HG03469 (cell line): ENCODE measurements around the gene CRY2.
"Not testable (repeated sequence)": the region's sequence is repeated elsewhere in the genome, so short reads cannot be mapped to it uniquely, and the experiment has no call there.

ENCODE experiments used
- ATAC-seq: cut with Tn5 transposase; IDR thresholded peaks from one replicate; pipeline ENCODE4 v1.9.1; 2021; ENCODE audit warnings: mild to moderate bottlenecking, moderate library complexity, moderate number of reproducible peaks; ENCODE audit not compliant: unreplicated experiment

Gene CRY2

DNA sequence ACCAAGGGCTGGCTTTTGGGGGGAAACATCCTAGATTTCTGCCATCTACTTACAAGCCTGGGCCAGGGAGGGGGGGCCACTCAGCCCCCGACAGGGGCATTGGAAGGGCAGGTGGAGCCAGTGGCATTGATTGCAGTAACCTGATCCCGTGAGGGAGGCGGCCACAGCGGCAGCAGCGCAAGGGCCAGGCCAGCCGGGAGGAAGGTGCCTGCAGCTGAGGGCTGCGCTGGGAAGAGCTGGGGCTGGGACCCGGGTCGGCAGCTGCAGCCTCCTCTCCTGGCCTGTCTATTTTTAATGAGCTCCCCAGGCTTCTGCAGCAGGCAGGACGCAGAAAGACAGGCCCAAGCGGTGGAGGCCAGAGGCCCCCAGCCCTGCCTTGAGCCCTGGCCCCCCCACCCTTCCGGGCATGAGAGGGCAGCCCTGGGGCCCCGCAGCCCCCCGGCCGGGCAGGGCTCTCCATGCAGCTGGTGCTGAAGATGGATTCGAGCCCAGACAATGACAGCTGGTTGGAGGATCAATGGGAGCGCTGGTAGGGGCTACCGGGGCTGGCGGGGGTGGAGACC is 49.2 kb downstream of the CRY2 start:
- no peak for ATAC-seq

GRCh38 chr11:45897556-45897955 is 50.3 kb downstream of the CRY2 start:
- no peak for ATAC-seq

- no peak for ATAC-seq
Measured at GRCh38 chr11:45899086-45899447, 51.8 kb downstream of the CRY2 start.

DNA sequence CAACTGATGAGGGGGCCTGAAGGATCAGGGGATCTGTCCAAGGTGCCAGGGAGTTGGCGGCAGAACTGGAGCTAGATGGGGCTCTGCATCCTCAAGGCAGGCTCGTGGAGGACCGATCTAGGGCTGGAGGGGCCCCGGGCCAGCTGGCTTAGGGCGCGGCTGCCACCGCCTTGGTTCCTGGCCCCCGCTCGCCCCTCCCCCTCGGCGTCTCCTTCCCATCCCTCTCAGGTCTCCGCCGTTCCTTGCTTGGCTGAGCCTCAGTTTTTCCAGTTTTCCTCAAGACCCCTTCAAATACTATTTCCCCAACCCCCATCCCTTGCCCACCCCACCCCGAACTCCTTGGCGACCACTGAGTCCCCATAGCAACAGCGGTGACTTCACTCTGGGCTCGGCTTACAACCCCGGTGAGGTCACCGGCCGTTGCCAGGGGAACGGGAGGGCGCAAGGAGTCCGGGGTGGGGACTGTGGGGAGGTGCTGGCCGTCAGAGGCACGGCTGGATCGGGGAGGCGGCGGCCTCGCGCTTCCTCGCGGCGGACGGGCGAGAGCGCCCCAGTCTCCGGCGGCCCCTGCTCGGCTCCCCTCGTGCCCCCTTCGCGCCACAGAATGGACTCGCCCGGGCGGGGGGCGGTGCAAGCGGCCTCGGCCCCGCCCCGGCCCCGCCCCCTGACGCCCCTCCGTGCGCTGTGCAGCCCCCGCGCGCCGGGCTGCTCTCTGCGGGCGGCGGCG is 52.3 kb downstream of the CRY2 start:
- ATAC-seq, result no peak

- ATAC-seq, result not testable (repeated sequence)
Measured at GRCh38 chr11:45900175-45900800, 53.0 kb downstream of the CRY2 start.

GRCh38 chr11:45900916-45901617 is 53.8 kb downstream of the CRY2 start:
- no peak for ATAC-seq

GRCh38 chr11:45901626-45902025 is 54.4 kb downstream of the CRY2 start:
- ATAC-seq, result no peak

DNA sequence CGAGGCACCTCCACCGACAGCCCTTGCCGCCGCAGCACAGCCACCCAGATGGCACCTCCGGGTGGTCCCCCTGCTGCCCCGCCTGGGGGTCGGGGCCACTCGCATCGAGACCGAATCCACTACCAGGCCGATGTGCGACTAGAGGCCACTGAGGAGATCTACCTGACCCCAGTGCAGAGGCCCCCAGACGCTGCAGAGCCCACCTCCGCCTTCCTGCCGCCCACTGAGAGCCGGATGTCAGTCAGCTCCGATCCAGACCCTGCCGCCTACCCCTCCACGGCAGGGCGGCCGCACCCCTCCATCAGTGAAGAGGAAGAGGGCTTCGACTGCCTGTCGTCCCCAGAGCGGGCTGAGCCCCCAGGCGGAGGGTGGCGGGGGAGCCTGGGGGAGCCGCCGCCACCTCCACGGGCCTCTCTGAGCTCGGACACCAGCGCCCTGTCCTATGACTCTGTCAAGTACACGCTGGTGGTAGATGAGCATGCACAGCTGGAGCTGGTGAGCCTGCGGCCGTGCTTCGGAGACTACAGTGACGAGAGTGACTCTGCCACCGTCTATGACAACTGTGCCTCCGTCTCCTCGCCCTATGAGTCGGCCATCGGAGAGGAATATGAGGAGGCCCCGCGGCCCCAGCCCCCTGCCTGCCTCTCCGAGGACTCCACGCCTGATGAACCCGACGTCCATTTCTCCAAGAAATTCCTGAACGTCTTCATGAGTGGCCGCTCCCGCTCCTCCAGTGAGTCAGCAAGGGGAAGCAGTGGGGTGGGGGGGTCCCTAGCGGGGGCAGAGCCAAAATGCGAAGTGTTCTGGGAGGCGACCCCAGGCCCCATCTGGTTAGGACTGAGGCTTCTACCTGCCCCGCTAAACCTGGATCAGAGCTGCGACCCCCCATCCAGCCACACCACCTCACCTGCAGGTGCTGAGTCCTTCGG is 55.4 kb downstream of the CRY2 start:
- no peak for ATAC-seq

DNA sequence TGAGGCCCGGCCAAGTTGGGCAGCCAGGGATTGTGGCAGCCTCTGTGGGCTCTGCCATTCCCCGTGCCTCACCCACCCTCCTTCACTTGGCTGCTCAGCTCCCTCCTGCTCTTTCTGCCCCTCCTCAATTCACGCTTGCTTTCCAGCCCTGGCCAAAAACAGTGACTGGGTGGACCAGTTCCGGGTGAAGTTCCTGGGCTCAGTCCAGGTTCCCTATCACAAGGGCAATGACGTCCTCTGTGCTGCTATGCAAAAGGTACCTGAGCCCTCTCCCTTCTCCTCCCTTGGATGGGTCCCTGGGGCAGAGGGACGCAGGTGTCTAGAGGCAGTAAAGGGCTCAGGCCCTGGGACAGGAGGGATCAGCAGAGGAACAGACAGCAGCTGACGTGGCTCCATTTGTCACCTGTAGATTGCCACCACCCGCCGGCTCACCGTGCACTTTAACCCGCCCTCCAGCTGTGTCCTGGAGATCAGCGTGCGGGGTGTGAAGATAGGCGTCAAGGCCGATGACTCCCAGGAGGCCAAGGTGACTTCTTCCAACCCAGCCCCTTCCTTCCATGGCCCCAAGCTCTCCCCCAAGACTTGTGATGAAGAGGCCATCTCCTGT is 57.1 kb downstream of the CRY2 start:
- no peak for ATAC-seq

DNA sequence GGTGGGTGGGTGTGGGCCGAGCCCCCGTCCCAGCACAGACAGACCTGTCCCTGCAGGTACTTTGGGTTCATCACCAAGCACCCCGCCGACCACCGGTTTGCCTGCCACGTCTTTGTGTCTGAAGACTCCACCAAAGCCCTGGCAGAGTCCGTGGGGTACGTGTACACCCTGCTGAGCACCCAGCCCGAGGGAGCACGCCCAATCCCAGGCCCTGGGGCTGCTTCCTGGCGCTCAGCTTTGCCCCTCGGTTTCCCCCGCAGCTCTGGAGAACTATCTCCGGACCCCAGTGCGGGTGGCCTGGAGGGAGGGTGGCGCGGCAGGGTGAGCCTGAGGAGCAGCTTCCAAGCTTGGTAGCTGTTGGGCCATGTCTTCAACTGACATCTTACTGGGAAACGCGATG is 57.8 kb downstream of the CRY2 start:
- no peak for ATAC-seq

GRCh38 chr11:45905576-45905975 is 58.3 kb downstream of the CRY2 start:
- not testable (repeated sequence) for ATAC-seq

DNA sequence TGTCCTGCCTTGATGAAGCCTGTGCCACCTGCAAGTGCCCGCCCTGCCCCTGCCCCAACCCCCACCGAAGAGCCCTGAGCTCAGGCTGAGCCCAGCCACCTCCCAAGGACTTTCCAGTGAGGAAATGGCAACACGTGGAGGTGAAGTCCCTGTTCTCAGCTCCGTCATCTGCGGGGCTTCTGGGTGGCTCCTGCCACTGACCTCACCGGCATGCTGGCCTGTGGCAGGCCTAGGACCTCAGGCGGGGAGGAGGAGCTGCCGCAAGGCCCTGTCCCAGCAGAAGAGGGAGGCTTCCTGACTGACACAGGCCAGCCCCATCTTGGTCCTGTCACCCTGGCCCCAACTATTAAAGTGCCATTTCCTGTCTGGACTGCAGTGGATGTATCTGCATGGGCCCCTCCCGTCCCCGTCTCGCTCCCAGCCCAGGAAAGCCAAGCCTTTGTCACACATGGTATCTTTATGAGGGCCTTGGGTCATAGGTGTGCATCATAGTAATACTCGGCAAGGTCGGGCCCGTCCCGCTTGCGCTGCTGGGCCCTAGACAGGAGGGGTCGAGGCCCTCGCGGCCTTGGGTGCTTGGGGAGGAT is 58.9 kb downstream of the CRY2 start:
- ATAC-seq, result no peak

- no peak for ATAC-seq
Measured at GRCh38 chr11:45906965-45907611, 59.8 kb downstream of the CRY2 start, which contains the start of gene FREY1. Gene FREY1 (minus strand): TSS chr11:45907271. CDS start chr11:45907245, 26 bp downstream.

- no peak for ATAC-seq
Measured at GRCh38 chr11:45907911-45908370, 60.7 kb downstream of the CRY2 start.

DNA sequence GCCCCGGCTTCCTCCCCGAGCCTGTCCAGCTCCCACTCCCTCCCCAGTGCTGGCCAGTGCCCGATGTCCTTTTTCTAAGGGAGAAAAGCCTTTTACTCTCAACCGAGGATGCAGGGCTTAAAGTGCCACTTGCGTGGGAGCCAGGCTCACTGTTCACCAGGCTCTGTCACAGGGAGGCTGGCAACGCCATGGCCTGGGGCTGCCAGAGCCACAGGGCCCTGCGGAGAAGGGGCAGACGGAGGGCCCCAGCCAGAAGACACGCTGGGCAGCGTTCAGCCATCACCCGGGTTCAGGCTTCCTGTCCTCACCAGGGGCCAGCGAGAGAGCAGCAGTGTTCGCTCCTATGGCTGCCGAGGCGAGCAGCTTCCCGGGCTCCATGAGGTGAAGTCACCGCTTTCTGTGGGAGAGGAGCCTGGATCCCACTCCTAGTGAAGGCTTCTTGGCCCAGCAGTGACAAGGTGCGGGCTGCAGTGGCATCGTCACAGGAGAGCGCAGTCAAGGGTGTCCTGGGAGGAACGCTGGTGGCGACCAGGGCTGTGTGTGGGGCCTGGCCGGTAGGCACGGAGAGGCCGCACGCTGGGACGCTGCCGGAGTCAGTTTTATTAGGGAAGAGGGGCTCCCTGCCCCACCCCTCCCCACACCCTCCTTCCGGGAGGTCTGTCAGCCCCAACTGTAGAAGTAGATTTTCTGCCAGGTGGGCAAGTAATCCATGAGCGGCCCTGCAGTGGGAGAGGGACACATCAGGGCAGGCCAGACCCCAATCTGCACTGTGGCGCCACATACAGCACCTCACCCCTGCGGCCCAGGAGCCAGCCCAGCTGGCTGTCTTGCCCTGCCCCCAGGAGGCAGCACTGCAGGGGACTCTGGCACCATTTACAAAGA is 62.6 kb downstream of the CRY2 start:
- ATAC-seq, result no peak

DNA sequence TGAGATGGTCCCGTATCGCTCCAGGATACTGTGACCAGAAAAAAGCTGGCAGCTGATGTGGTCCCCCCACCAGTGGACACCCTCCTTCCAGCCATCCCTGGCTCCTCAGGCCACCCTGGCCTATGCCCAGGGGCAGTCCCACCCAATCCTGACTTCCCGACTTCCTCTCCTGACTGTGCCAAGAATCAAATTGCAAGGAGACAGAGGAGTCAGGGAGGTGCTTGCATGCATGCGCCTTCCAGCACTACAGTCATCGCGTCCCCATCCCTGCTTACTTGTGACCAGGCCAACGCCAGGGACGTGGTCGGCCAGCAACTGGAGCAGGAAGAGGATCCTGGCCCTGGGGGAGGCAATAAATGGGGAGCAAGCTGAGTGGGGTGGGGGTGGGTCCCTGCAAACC is 63.3 kb downstream of the CRY2 start:
- no peak for ATAC-seq

- no peak for ATAC-seq
Measured at GRCh38 chr11:45913514-45913913, 66.2 kb downstream of the CRY2 start.

DNA sequence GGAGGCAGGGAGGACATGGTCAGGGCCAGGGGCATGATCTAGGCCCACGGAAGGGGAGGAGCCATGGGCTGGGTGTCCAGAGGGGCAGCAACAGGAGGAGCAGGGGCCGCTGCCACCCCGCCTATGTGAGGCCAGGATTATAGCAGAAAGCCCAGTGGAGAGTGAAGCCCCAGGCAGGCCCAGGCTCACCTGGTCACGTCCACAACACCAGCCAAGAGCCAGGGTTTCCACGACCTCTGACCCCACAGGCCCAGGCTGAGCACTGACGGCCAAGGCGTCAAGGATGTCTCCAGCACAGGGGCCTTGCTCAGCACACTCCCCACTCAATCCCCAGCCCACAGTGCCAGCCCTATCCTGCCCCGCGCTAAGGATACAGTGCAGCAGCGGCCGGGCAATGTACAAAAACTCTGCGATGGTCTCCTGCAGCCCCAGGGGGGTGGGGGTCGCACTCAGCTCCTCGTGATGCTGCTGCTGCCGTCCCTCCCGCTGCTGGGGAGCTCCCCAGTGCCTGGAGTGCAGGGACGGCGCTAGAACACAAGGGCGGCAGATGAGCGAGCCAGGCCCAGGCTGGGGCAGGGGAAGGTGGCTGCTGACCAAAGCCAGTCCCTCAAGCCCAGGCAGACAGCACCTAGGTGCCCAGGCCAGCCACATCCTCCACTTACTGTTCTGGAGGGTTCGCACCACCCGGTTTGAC is 66.8 kb downstream of the CRY2 start:
- no peak for ATAC-seq
